Fibroblast of pulmonary artery (primary cell): ENCODE measurements around the gene ASTN2.

Source experiments
- DNase-seq: peaks from one replicate; pipeline ENCODE4 v3.0.0-alpha.2; 2010; ENCODE audit warnings: low read depth
- H3K4me3 ChIP-seq: replicated peaks from 2 replicates; pipeline ENCODE4 v1.5.1; 2011; ENCODE audit warnings: low read depth, mild to moderate bottlenecking, control low read depth, low read length, moderate library complexity
- CTCF ChIP-seq: IDR thresholded peaks from 2 replicates; pipeline ENCODE4 v1.5.1; 2011; ENCODE audit warnings: mild to moderate bottlenecking, control low read depth, low read length, inconsistent platforms; ENCODE audit errors: missing control alignments

ASTN2 gene

DNA sequence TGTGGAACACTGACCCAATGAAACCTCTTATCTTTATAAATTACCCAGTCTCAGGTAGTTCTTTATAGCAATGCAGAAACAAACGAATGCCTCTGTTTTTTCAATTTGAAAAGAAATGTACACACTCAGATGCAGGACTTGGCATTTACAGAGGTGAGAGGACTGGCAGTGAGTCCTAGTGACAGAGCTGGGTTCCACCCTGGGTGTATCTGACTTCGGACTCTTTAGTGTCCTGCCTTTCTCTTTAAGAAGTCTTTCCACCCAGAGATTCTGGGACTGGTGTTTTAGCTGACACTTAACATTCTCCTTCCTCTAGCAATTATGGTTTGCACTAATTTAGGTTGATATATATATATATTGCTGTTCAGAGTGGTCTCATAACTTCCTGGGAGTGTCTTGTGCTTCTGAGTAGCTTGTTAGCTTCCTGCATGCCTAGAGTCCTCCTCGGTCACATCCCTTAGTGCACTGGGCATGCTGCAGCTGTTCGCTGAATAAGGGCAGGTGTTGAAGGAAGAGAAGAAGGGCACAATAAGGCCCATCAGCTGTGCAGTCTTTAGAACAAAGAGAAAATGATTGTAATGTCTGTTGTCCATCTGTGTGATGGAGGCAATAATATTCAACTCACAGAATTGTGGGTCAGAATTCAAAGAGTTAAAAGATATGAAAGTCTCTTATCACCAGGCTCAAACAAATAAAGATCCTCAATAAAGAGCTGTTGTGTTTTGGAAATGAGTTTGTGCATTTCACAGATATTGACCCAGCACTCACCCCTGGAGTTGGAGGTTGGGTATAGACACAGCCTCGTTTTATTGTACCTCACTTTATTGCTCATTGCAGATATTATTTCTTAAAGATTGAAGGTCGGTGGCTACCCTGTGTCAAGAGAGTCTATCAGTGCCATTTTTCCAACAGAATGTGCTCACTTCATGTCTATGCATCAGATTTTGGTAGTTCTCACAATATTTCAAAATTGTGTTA, 540.6 kb downstream of the ASTN2 start:
- TF ChIP-seq CTCF: no peak
- H3K4me3 ChIP-seq: no peak overlapping the region
- no peak for DNase-seq

DNA sequence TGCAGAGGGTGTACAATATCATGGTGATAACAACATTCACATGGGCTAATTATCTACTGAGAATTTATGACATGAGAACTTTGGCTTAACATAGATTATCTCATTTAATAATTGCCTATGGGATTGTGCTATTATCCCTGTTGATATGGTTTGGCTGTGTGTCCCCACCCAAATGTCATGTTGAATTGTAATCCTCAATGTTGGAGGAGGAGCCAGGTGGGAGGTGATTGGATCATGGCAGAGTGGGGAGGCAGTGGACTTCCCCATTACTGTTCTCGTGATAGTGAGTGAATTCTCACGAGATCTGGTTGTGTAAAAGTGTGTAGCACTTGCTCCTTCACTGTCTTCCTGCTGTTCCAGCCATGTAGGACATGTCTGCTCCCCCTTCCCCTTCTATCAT, 541.4 kb downstream of the ASTN2 start:
- no peak overlapping the region for H3K4me3 ChIP-seq
- no peak for TF ChIP-seq CTCF
- DNase-seq: no peak

DNA sequence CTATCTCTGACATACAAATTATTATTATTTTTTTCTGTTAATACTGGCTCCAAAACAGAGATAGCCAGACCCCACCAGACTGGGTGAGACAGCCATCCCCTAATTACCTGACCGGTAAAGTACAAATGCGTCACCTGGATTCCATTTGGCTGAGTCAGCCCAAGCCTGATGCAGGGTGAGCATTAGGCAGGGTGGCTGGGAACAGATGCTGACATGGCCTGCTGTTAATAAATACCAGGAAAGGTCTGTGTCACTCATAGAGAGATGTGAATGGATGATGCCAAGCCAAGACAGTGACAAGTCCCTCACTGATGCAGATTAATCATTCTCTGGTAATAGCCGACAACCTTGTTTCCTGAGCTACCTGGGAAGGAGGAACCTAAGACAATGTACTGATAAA, 544.3 kb downstream of the ASTN2 start:
- no peak overlapping the region for H3K4me3 ChIP-seq
- no peak for TF ChIP-seq CTCF
- no peak for DNase-seq

DNA sequence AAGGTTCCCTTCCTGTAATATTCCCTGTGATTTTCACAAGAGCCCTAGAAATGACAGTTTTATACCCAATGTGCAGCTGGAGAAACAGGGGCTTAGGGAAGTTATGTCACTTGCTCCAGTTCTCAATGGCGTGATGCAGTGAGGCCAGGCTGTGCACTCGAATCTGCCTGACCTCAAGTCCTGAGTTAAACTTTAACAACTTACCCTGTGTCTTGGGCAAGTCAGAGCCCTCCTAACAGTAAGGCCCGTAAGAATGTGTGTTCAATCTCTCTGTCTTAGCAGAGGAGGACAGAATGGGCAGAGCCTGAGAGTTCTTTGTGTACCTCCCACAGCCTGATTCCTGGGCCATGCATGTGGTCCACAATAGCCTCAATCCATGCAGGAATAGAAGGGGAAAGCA, 546.7 kb downstream of the ASTN2 start:
- no peak for TF ChIP-seq CTCF
- H3K4me3 ChIP-seq: no peak overlapping the region
- DNase-seq: no peak

GRCh38 chr9:116861321-116861720, 553.5 kb downstream of the ASTN2 start:
- no peak for TF ChIP-seq CTCF
- DNase-seq: no peak
- H3K4me3 ChIP-seq: no peak overlapping the region

DNA sequence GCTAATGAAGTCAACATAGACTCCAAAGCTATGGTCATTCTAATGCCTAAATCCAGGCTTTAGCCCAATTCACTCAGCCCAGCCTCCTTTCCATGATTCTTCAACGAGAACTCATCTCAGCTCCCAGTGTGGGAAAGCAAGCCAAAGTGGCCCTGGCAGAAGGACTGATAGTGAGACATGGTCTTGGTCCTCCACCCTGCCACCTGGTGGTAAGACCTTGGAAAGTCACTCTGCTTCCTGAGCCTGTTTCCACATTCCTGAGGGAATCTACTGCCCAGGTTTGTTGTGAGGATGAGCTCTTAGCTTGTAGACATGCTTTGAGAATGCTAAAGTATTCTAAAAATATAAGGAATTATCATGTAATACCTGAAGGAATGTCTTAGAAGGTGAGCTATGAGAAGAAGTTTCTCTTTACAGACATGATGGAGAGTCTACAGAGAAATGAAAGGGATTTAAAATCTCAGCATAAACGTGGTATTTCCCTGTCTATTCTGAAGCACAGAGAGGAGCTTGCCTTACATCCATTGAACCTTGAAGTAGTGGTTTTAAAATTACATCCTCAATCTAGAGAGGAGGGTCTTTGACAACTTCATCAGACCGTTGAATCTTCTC, 554.2 kb downstream of the ASTN2 start:
- peak; percentile 84 for TF ChIP-seq CTCF
- DNase-seq: peak; percentile 73
- H3K4me3 ChIP-seq: no peak overlapping the region
